ENCODE results near the gene RYR2.
A peak's percentile ranks its signal among the peaks of the same experiment; 100 is the strongest.

The RYR2 gene

DNA sequence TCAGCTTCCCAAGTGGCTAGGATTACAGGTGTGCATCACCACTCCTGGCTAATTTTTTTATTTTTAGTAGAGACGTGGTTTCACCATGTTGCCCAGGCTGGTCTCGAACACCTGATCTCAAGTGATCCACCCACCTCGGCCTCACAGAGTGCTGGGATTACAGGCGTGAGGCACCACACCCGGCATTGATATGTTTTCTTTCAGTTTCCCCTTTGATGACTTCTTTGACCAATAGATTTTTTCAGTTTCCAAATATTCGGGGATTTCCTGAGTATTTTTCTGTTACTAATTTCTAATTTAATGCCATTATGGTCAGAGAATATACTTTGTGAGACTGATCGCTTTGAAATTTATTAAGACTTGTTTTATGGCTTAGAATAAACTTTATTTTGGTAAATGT is 406.1 kb downstream of the RYR2 start:
- no peak for DNase-seq (ENCODE audit: low read depth)

DNA sequence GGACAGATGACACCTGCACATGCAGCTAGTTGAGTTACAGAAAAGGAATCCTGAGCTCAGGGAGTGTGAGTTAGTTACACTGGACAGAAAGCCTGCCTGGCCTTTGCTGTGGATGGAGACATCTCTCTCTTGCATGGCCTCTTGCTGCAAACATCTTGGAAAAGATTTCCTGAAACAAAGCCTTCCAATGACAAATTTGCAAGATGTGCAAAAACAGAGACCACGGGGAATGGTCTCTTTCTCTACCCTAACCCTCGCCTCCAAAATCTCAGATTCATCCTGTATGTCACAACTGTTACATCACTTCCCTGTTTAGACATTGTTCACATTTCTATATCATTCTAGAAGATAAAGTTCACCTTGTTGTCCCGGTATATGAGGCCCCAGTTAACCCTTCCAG is 415.6 kb downstream of the RYR2 start:
- DNase-seq (ENCODE audit: low read depth) = no peak

DNA sequence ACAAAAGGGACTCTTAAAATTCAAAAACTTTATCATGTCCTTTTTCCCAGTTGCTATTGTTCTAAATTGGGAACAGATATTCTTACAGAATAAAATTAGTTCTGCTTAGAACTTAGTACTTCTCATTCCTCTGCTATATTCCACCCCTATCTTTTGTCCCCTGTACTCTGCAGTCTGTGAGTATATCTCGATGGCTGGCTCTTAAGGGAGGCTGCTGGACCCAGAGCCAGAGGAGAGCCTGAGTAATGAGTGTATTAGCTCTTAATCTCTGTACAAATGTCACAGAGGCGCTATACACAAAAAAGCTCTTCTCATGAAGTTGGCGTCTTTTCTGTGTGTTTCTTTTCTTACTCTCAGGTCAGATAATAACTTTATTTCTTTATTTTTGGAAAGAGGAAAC is 425.3 kb downstream of the RYR2 start:
- no peak for DNase-seq (ENCODE audit: low read depth)

DNA sequence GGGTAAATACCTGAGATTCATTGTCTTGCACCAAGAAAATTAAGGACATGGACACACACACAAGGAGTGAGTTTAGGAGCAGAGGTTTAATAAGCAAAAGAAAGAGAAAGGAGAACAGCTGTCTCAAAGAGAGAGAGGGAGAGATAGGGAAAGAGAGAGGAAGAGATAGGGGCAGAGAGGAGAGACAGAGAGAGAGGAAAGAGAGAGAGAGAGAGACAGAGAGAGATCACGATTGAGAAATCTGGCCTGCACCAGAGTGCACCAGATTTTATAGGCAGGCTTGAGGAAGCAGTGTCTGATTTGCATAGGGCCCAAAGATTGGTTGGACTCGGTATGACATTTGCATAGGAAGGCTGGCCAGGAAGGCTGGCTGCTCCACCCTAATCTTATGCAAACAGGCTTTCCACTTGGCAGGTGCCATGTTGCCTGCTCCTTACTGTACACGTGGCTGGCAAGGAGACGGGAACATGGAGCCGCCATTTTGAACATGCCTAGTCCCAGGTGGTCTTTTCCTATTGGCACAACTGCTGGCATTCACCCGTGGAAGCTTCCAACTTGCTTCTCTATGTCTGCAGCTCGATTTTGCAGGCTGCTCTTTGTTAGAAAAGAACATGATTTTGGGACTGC is 428.8 kb downstream of the RYR2 start:
- DNase-seq (ENCODE audit: low read depth) = peak; percentile 54

DNA sequence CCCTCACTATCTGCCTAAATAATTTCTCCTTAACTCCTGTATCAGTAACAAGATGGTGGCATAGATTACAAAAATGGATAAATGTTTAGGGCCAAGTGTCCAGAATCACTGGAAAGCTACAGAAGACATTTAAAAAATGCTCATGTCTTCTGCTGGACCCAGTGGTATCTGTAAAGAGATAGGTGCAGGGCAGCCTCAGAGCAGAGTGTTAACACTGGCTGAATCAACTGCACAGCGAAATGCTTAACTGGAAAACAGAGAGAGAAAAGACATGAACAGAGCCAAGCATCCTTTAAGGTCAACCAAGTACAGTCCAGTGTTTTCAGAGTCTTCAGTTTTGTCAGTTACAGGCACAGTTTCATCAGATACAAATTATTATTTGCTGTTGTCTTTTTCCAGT is 429.4 kb downstream of the RYR2 start:
- DNase-seq (ENCODE audit: low read depth) = no peak

DNA sequence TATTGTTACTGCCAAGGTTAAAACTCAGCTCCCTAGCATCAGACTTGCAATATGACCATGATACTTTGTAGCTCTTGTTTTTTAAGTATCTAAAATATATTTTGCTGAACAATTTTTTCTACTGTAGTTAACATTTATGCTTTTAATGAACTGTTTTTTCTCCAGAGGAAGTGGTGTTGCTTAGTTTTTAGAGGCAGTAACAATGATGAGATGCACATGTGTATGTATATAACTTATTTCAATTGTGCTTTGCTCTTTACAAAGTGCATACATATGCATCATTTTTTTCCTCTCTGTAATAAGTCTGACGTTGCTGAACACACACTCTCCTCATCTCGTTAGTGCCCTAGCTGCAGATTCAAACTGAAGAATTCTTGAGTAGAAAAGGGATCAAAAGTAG is 430.0 kb downstream of the RYR2 start:
- no peak for DNase-seq (ENCODE audit: low read depth)

DNA sequence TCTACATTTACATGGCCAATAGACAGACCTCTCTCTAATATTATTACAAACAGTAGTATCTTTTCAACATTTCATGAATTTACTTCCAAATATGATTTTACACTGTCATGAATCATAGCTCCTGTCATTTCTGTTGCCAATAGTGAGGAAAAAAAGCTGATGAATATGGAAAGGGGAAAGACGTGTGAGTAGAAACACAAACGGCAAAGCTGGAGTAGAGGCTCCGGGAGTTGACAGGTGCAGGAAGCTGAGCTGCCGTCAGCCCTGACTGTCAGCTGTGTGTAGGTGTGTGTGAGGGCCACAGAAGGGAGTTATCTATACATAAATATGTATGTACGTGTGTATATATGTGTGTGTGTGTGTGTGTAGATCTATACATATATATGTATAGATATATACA is 431.9 kb downstream of the RYR2 start:
- DNase-seq (ENCODE audit: low read depth) = no peak

DNA sequence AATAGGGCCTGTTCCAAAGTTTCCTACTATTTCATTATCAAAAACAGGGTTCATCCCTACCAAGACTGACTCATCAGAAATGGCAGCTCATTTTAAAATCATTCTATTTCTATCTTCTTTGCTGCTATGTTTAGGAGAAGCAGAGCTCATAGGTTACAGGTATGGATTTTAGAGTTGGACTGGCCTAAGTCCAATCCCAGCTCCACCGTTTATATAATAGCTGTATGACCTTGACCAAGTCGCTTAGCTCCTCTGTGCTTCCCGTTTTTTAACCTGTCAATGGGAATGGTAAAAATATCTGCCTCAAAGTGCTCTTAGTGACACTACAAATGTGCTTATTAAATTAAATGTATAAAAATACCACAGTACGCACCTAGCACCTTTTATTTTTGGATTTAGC is 436.1 kb downstream of the RYR2 start:
- DNase-seq (ENCODE audit: low read depth) = no peak

DNA sequence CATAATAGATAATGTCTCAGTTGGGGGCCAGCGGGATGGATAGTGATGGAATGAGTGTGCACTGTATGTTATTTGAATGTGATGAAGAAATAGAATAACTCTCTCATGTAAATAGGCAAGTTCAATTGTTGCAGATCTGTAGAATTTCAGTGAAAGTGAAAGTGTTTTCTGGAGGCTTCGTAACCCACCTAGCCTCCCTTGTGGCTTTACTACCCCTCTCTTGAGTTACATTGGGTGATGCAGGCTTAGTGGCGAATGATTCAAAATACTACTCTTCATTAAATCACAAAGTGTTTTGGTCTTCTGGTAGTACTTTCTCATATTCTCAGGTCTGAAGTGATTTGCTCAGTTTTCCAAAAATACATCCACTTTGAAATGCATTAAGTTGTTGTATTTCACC is 436.9 kb downstream of the RYR2 start:
- DNase-seq (ENCODE audit: low read depth) = peak; percentile 29

DNA sequence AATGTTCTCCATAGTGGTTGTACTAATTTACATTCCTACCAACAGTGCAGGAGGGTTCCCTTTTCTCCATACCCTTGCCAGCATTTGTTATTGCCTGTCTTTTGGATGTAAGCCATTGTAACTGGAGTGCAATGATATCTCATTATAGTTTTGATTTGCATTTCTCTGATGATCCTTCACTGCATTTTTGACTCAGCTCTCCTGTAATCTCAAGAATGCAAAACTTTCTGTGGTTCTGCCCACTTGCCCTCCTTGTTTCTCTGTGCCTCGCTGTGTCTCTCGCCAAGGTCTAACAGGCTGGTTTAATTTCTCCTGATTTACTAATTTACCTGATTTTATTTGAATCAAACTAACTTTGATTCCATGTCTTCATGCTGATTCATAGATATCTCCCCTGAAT is 440.8 kb downstream of the RYR2 start:
- DNase-seq (ENCODE audit: low read depth) = peak; percentile 48

DNA sequence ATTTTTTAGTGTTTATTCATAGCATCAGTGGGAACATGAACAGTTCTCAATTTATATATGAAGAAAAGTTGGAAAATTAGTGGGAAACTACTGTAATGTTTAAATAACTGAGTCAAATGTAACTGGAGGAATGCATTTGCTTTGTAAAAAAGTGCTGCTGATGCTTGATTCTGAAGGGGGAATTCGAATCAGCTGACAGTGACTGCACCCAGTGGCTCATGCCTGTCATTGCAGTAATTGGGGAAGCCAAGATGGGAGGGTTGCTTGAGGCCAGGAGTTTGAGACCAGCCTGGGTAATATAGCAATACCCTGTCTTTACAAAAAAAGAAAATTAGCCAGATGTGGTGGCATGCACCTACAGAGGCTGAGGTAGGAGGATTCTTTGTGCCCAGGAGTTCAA is 450.4 kb downstream of the RYR2 start:
- peak; percentile 29 for DNase-seq (ENCODE audit: low read depth)

DNA sequence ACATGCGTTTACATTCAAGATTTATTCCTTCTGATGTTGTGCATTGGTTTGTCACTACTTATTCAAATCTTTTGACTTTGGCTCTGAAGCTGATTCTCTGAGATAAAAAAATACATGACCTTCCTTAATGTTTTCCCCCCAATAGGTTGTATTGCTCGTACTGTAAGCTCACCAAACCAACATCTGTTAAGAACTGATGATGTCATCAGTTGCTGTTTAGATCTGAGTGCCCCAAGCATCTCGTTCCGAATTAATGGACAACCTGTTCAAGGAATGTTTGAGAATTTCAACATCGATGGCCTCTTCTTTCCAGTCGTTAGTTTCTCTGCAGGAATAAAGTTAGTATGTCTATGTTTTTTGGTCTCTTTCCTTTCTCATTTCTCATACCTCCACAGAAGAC is 458.6 kb downstream of the RYR2 start:
- peak; percentile 22 for DNase-seq (ENCODE audit: low read depth)

DNA sequence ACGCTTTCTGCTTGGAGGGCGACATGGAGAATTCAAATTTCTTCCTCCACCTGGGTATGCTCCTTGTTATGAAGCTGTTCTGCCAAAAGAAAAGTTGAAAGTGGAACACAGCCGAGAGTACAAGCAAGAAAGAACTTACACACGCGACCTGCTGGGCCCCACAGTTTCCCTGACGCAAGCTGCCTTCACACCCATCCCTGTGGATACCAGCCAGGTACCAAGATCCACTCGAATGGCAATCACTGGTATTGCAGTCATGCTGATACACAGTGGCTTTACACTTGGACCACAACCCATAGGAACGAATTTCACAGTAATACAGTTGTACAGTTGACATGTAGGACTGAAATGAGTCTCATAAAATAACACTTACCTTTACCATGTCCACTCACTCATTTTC is 461.3 kb downstream of the RYR2 start:
- no peak for DNase-seq (ENCODE audit: low read depth)

DNA sequence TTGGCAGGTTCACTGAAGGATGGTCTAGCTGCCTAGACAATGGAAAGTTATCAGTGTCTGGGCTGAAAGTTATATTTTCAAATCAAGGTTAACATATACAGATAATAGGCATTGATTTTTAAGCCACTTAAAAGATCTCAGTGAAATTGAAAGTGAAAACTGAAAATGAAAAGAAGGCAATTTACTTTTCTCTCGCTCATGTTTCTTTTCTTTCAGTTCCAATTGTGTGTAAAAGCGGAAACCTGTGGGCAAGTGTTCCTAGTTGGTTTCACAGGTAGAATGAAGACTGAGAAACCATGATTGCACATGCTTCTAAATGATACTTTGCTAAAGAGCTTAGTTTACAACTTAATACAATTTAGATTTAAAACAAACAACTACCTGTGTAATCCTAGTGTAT is 465.0 kb downstream of the RYR2 start:
- DNase-seq (ENCODE audit: low read depth) = no peak

DNA sequence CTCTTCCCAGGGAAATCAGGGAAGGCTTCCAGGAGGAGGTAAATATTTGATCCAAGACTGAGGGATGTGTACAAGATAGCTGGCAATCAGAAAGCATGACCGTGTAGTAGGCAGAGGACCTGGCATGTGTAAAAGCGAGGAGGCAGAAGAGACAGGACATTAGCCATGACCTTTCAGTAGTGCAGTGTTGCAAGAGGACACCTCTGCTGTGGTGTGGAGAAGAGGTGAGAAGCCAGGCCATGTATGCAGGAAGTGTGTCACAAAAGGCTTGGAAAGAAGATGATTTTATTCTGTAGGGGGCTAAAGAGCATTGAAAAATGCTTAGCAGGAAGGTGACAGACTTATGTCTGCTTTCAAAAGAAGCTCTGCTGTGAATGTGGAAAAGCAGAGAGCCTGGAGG is 467.8 kb downstream of the RYR2 start:
- no peak for DNase-seq (ENCODE audit: low read depth)

DNA sequence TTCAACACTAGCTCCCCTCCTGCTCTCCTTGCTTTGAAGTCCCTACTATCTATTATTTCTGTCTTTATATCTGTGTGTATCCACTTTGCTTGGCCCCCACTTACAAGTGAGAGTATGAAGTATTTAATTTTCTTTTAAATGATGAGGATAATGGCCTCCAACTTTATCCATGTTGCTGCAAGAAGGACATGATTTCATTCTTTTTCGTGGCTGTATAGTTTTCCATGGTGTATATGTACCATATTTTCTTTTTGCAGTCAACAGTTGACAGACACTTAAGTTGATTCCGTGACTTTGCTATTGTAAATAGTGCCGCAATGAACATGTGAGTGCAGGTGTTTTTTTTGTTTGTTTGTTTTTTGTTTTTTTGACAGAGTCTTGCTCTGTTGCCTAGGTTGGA is 483.1 kb downstream of the RYR2 start:
- DNase-seq (ENCODE audit: low read depth) = no peak

DNA sequence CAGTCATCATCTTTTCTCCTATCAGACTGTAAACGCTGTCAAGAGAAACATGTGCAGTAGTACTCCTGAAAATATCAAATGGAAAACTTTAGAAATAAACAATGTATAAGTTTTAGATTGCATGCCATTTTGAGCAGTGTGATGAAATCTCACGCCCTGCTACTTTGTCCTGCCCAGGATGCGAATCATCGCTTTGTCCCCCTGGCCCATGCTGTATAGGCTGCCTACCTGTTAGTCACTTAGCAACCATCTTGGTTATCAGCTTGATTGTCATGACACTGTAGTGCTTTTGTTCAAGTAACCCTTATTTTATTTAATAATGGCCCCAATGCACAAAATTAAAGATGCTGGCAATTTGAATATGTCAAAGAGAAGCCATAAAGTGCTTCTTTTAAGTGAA is 485.8 kb downstream of the RYR2 start:
- DNase-seq (ENCODE audit: low read depth) = peak; percentile 60

DNA sequence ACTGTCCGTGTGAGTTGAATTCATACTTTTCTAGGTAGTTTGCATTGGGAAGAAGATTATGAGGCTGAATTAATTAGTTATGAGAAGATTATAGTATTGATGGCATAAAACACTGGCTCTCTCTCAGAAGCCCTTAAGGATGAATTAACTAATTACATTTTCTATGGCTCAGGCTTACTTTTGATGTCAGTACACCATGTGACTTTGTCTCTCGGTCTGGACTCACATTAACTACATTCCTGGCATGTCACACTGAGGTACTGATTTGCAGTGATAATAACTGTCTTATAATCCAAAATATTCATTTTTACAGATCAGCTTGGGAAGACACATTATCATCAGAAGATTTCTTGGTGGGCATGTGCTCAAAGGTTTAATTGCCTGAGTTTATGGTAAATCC is 486.6 kb downstream of the RYR2 start:
- no peak for DNase-seq (ENCODE audit: low read depth)

DNA sequence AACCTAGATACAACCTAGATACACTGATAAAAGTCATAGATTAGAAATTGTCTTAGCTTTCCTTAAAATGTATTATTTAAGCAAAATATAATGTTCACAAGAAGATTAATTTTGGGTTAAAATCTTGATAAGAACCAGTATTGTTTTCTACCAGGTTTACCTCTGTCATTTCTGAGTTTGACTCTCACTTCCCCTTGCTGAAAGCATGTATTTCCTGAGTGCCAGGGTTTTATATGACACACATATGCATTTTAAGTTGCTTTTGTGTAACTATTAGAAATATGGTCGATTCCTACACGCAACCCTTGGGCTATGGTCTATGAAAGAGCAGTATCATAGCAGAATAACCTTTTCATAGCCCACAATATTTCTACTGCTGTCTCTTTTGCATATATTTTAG is 497.1 kb downstream of the RYR2 start:
- no peak for DNase-seq (ENCODE audit: low read depth)

DNA sequence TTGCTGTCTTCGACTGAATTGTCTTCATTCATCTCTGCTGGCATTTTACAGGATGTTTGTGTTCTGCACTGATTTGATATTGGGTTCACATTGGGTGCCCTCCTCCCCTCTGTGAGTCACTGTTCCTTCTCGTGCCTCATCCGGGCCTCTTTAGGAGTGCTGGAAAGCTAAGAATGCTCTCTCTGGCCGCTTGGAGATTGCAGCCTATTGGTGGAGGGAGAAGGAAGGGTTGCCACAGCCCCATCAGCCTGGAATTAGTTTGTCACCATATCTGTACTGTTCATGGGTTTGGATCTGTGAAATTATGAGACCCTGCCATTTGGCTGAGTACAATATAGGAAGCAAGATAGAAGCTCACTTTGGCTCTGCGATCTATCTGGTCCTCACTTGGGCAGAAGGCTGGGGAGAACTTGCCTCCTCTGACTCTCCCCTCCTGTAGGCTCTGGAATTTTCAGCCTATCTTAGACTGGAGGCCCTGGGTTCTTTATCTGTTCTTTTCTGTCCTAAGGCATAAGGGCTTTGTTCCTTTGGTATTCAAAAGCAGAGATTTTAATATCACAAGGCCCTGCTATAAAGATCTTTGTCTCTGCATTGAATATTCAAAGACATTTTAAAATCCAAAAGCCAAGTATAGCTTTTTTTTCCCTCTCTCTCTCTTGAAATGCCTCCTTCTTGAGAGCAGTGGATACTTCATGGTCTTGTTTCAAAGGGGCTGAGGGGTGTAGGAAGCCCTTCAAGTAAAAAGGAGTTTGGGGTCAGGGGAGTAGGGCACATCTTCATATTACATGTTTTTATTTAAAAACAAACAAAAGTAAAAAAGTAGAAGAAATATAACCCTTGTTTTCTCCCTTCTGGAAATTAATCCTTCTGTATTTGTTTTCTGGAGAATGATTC is 500.8 kb downstream of the RYR2 start:
- DNase-seq (ENCODE audit: low read depth) = peak; percentile 62

DNA sequence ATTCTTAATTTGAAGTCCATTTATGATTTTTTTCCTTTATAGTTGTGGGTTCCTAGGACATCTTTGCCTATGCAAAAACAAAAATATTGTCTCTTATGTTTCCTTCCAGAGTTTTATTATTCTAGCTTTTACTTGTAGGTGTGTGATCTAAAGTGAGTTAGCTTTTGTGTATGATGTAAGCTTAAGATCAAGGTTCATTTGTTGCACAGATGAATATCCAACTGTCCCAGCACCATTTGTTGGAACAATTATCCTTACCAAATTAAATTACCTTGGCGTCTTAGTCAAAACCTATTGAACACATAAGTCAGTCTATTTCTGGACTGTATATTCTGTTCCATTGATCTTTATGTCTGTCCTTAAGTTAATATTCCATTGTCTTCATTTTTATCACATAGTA is 511.1 kb downstream of the RYR2 start:
- no peak for DNase-seq (ENCODE audit: low read depth)

DNA sequence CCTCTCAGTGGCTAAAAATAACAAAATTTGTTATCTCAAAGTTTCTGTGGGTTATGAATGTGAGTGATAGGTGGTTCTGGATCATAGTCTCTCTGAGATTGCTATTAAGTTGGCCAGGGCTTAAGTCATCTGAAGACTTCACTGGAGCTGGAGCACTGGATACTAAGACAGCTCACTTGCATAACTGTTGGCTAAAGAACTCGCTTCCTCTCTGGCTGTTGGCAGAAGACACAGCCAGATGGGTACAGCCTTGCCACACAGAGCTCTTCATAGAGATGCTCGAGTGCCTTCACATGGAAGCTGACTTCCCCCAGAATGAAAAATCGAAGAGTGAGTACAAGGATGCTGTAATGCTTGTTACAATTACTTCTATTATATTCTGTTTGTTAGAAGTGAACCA is 514.9 kb downstream of the RYR2 start:
- no peak for DNase-seq (ENCODE audit: low read depth)

DNA sequence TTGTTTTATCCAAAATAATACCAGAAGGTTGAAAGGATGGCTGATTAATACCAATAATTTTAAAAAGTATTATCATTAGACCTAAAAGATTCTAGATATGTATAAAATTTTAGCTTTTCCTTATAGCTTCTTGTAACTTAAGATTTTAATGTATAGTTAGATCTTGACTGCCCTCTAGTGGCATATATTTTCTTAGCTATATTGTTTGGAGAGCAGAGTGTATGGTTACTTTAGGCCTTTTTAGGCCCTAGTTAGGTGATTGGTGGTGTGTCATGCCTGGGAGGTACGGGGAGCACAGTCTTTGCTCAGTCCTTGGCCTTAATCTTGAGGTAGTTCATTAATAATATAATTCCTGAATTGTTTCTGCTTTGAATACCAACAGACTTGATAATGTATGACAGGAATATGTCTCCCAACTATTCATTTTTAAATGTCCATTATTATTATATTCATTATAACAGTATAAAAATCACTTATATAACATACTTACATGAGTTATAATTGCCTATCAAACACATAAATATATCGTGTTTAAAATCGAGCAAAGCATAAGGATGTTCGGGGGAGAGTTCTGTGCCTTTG is 520.3 kb downstream of the RYR2 start:
- peak; percentile 90 for DNase-seq (ENCODE audit: low read depth)

DNA sequence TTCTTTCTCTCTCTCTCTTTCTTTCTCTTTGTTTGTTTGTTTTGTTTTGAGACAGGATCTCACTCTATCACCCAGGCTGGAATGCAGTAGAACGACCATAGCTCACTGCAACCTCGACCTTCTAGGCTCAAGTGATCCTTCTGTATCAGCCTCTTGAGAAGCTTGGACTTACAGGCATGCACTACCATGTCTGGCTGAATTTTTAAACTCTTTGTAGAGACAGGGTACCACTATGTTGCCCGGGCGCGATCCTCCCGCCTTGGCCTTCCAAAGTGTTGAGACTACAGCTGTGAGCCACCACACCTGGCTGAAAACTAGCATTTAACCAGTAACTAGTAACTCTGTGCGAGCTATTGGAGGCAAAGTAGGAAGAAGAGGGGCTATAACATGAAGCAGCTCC is 523.3 kb downstream of the RYR2 start:
- DNase-seq (ENCODE audit: low read depth) = no peak
